ENCODE results near the gene ULK4.

ULK4 gene

GRCh38 chr3:41241800-41242571 lies 719.9 kb downstream of the ULK4 start:
- no peak for DNase-seq

- no peak for DNase-seq
Observed at GRCh38 chr3:41241161-41241560, 720.7 kb downstream of the ULK4 start.

- DNase-seq: no peak
Observed at GRCh38 chr3:41239587-41239986, 722.3 kb downstream of the ULK4 start.

GRCh38 chr3:41237907-41238306 lies 724.0 kb downstream of the ULK4 start:
- DNase-seq: no peak

- no peak for DNase-seq
Observed at GRCh38 chr3:41236228-41236627, 725.7 kb downstream of the ULK4 start.

- no peak for DNase-seq
Observed at GRCh38 chr3:41234823-41235721, 726.8 kb downstream of the ULK4 start.

GRCh38 chr3:41224120-41224806 lies 737.6 kb downstream of the ULK4 start:
- no peak for DNase-seq

GRCh38 chr3:41223691-41224090 lies 738.2 kb downstream of the ULK4 start:
- DNase-seq: no peak

- DNase-seq: no peak
Observed at GRCh38 chr3:41223078-41223477, 738.8 kb downstream of the ULK4 start.

- no peak for DNase-seq
Observed at GRCh38 chr3:41222501-41222900, 739.4 kb downstream of the ULK4 start.

- no peak for DNase-seq
Observed at GRCh38 chr3:41222012-41222411, 739.9 kb downstream of the ULK4 start.

GRCh38 chr3:41220906-41221677 lies 740.8 kb downstream of the ULK4 start:
- DNase-seq: no peak

GRCh38 chr3:41219424-41219823 lies 742.5 kb downstream of the ULK4 start:
- DNase-seq: no peak

GRCh38 chr3:41216993-41217392 lies 744.9 kb downstream of the ULK4 start:
- no peak for DNase-seq

- no peak for DNase-seq
Observed at GRCh38 chr3:41216422-41216821, 745.5 kb downstream of the ULK4 start.

GRCh38 chr3:41213588-41213987 lies 748.3 kb downstream of the ULK4 start:
- no peak for DNase-seq

- no peak for DNase-seq
Observed at GRCh38 chr3:41212088-41212487, 749.8 kb downstream of the ULK4 start.

- no peak for DNase-seq
Observed at GRCh38 chr3:41210966-41211365, 750.9 kb downstream of the ULK4 start.

- no peak for DNase-seq
Observed at GRCh38 chr3:41209646-41210045, 752.3 kb downstream of the ULK4 start.

GRCh38 chr3:41208507-41209220 lies 753.2 kb downstream of the ULK4 start:
- DNase-seq: no peak

- DNase-seq: no peak
Observed at GRCh38 chr3:41207355-41207754, 754.5 kb downstream of the ULK4 start.

- no peak for DNase-seq
Observed at GRCh38 chr3:41205591-41205990, 756.3 kb downstream of the ULK4 start.
